Measurements from ENCODE around the gene ZDHHC8. TPM values are rescaled to one million over a fixed set of nuclear protein-coding genes. Genes with fewer than 3 reads are reported as not detected.

Gene ZDHHC8
- total and polyA plus RNA-seq, 10 of the 15 experiments (the other 5 are each of a cell fraction or from before 2014, with no cell fraction given): 0.03 to 46.3 (median 5.3) TPM

DNA sequence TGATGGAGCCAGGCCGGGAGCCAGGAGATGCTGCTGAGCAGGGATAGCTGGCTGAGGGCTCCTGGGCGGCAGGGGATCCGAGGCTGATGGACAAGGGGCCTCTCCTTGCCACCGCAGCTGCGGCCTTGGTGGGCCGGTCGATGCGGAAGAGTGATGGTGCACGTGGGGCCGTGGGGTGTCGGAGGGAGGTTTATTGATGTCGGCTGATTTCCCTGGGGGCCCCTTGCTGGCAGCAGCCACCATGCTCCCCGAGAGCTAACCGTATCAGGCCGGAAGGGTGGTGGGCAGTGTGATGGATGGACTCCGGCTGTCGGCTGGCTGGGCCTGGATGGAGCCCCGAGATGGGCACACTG is 50.3 kb downstream of the ZDHHC8 start:
- WGBS (ENCODE audit: insufficient coverage, insufficient replicate concordance, low lambda C conversion rate, missing lambda C conversion rate): 43% methylated on average over 17 of the region's 18 CpGs
- no TSS peak for BruUV-seq (replicated peaks)
- ChIA-PET SMC1A (ENCODE audit: uncharacterized antibody, unreplicated experiment) (interaction anchor here (2.0 kb wide), 1 partner anchor 56 kb away, joined by 4 read pairs; no protein-coding TSS in a partner anchor), POLR2A (no interaction called here), CTCF (interaction anchor here (0.9 to 1.3 kb wide), 3 partner anchors 32 to 57 kb away, joined by 3 read pairs; no protein-coding TSS in a partner anchor), RAD21 (ENCODE audit: unreplicated experiment) (interaction anchor here (1.3 to 1.6 kb wide), 2 partner anchors 32 to 57 kb away, joined by 4 to 6 read pairs; no protein-coding TSS in a partner anchor)
- H3K36me3 ChIP-seq (ENCODE audit: control insufficient read depth in 2 of 2, insufficient read depth in 2 of 2, low read length in 1 of 2): no peaks in the 10 kb centered on the region
- no peak overlapping the region for H3K4me3 ChIP-seq
- H2AFZ ChIP-seq (ENCODE audit: control insufficient read depth, low read depth, low read length): no peak overlapping the region
- FAIRE-seq (no peak), DNase-seq (ENCODE audit: low read depth, low spot score) (no peak), ATAC-seq (no peak)
- no peak for TF ChIP-seq ASH2L (IDR thresholded peaks at IDR 0.05; ENCODE audit: borderline replicate concordance, low read depth)
- no peak for TF ChIP-seq ZBTB11 (CRISPR knock-in tag; IDR thresholded peaks at IDR 0.05)
- no peak for TF ChIP-seq NKRF (conservative IDR thresholded peaks at IDR 0.05)
- no peak for TF ChIP-seq IRF4 (IDR thresholded peaks at IDR 0.05; ENCODE audit: low read depth, low read length)
- TF ChIP-seq RUNX3 (IDR thresholded peaks at IDR 0.05; ENCODE audit: low read length): no peak
- no peaks in the 10 kb centered on the region; a peak in 1 of 4 replicates for H3K27me3 ChIP-seq (replicated peaks in 1 of 2; ENCODE audit: control insufficient read depth in 2 of 2, insufficient read depth in 2 of 2, low read length in 1 of 2)
- H4K20me1 ChIP-seq (ENCODE audit: control insufficient read depth, insufficient read depth): no peaks in the 10 kb centered on the region
- H3K79me2 ChIP-seq (ENCODE audit: control insufficient read depth, insufficient read depth, low read length): no peaks in the 10 kb centered on the region
- no peak overlapping the region for H3K27ac ChIP-seq (ENCODE audit: control insufficient read depth, insufficient read depth)
- H3K9me3 ChIP-seq (replicated peaks; ENCODE audit: control insufficient read depth, insufficient read depth, low read length): no peaks in the 10 kb centered on the region
- intact Hi-C loops (cut with micrococcal nuclease; ENCODE audit: unreplicated experiment) (no loop called here), in situ Hi-C loops (cut with MboI) (no loop called here)
- H3K4me2 ChIP-seq (ENCODE audit: control insufficient read depth, insufficient read depth): no peak overlapping the region
- no peak overlapping the region for H3K9ac ChIP-seq (ENCODE audit: control insufficient read depth, insufficient read depth, low read length)
- H3K4me1 ChIP-seq (ENCODE audit: control insufficient read depth, insufficient read depth, low read length): no peaks in the 10 kb centered on the region

Data from GM12878 (cell line).